Panc1 (cell line): ENCODE results near the gene TP53I11. TPM values are rescaled to one million over a fixed set of nuclear protein-coding genes. Genes with fewer than 3 reads are reported as not detected.

Source experiments
- ATAC-seq: fragments of 200-7000 bp; cut with Tn5 transposase; 2 replicates; pipeline ENCODE4 v1.9.1; 2020; ENCODE audit warnings: mild to moderate bottlenecking, moderate library complexity
- BruUV-seq: library from RNA; stranded (reverse); fragments of 400-500 nt; replicated peaks from 2 replicates; lab custom pipeline; 2021; lab: Mats Ljungman, UMichigan
- CTCF ChIA-PET: fragments of 300-600 bp; sonication (Branson Sonifier 250); formaldehyde crosslinking; loops from one replicate; lab custom pipeline; 2022; ENCODE audit warnings: antibody characterized with exemption; lab: Charles Lee
- POLR2A ChIA-PET: fragments of 300-600 bp; sonication (Branson Sonifier 250); formaldehyde crosslinking; loops from one replicate; lab custom pipeline; 2022; ENCODE audit warnings: antibody characterized with exemption; lab: Charles Lee
- DNase-seq: peaks from one replicate; pipeline ENCODE4 v3.0.0-alpha.2; 2010; ENCODE audit warnings: low read depth, low spot score
- H3K27ac ChIP-seq: 2 replicates; pipeline ENCODE4 v1.5.1; 2011; ENCODE audit warnings: mild to moderate bottlenecking, low read length, inconsistent platforms
- H3K27me3 ChIP-seq: fragments of 200-500 bp; sonication (Bioruptor generic); 2 replicates; pipeline ENCODE4 v1.6.0; 2014; ENCODE audit warnings: low read length, inconsistent platforms; ENCODE audit not compliant: control insufficient read depth, insufficient read depth
- H3K36me3 ChIP-seq: fragments of 200-500 bp; sonication (Bioruptor generic); 2 replicates; pipeline ENCODE4 v1.5.1; 2014; ENCODE audit warnings: inconsistent platforms, mild to moderate bottlenecking, low read length, moderate library complexity; ENCODE audit not compliant: control insufficient read depth, insufficient read depth
- H3K4me1 ChIP-seq: 2 replicates; pipeline ENCODE4 v1.5.1; 2011; ENCODE audit warnings: inconsistent platforms, mild to moderate bottlenecking, low read length, moderate library complexity; ENCODE audit not compliant: control insufficient read depth, insufficient read depth
- H3K4me3 ChIP-seq, 2 experiments: 2 replicates each; pipeline ENCODE4 v1.5.1; 2011 to 2012; ENCODE audit warnings: low read depth in 2 of 2, low read length in 2 of 2, mild to moderate bottlenecking in 2 of 2, inconsistent platforms in 1 of 2, moderate library complexity in 1 of 2
- H3K9me3 ChIP-seq: fragments of 200-500 bp; sonication (Bioruptor generic); 2 replicates; pipeline ENCODE4 v1.5.1; 2014; ENCODE audit warnings: low read depth, mild to moderate bottlenecking, inconsistent platforms, low read length, moderate library complexity; ENCODE audit not compliant: control insufficient read depth, insufficient read depth
- POLR2AphosphoS5 ChIP-seq: IDR thresholded peaks from 2 replicates; pipeline ENCODE4 v1.6.1; 2012; ENCODE audit warnings: mild to moderate bottlenecking, low read depth, low read length, moderate library complexity
- SIN3A ChIP-seq: IDR thresholded peaks from 2 replicates; pipeline ENCODE4 v1.6.1; 2012; ENCODE audit warnings: low read depth, mild to moderate bottlenecking, low read length, moderate library complexity, borderline replicate concordance; ENCODE audit not compliant: insufficient read depth
- TCF7L2 ChIP-seq: IDR thresholded peaks from 2 replicates; pipeline ENCODE4 v1.6.1; 2011; ENCODE audit warnings: mild to moderate bottlenecking, low read depth, low read length, inconsistent platforms
- in situ Hi-C: cut with HindIII; loops from 2 replicates; pipeline ENCODE4 v1.10.0; 2016; ENCODE audit warnings: low sequenced_read_pairs, low pct_unique_long_range_greater_than_20kb
- intact Hi-C: fragments of 100-400 bp; cut with micrococcal nuclease; formaldehyde crosslinking; loops from one replicate; pipeline ENCODE4 v1.10.0; 2022; ENCODE audit not compliant: unreplicated experiment
- total RNA-seq: library from RNA; stranded (reverse); gene quantifications from one replicate; pipeline ENCODE4 v1.2.1, GENCODE V29; 2021; ENCODE audit not compliant: unreplicated experiment
- TF ChIP-seq, protein P1 (sequence below), 2 experiments: IDR thresholded peaks; 2 replicates each; pipeline ENCODE4 v1.6.1; 2011 to 2012; ENCODE audit warnings: low read depth in 2 of 2, control low read depth in 1 of 2, low read length in 1 of 2, mild to moderate bottlenecking in 1 of 2, moderate library complexity in 1 of 2; ENCODE audit not compliant: insufficient read depth in 1 of 2
- TF ChIP-seq, protein P2 (sequence below): fragments of 450-650 bp; IDR thresholded peaks from 2 replicates; pipeline ENCODE4 v1.5.1; 2017; ENCODE audit warnings: mild to moderate bottlenecking

TP53I11 gene
- total RNA-seq, 1 experiment from 2014 or later: 132 TPM

DNA sequence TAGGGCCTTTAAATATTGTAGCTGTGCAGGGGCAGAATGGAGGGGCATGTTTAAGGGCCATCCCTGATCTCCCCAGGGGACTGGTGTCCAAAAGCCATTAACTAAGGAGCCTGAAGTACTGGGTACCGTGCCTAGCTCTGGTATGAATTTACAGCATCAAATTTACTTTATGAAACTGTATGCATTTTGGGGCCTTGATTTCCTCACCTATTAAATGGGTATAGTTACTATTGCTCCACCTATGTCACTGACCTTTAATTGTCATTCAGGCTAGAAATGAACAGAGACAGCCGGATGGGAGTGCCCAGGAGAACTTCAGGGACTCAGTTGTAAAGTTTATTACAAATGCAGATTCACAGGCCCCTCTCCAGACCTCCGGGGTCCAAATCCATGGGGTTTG, 11.8 kb upstream of the TP53I11 start:
- DNase-seq: no peak
- TF ChIP-seq, protein P1, sequence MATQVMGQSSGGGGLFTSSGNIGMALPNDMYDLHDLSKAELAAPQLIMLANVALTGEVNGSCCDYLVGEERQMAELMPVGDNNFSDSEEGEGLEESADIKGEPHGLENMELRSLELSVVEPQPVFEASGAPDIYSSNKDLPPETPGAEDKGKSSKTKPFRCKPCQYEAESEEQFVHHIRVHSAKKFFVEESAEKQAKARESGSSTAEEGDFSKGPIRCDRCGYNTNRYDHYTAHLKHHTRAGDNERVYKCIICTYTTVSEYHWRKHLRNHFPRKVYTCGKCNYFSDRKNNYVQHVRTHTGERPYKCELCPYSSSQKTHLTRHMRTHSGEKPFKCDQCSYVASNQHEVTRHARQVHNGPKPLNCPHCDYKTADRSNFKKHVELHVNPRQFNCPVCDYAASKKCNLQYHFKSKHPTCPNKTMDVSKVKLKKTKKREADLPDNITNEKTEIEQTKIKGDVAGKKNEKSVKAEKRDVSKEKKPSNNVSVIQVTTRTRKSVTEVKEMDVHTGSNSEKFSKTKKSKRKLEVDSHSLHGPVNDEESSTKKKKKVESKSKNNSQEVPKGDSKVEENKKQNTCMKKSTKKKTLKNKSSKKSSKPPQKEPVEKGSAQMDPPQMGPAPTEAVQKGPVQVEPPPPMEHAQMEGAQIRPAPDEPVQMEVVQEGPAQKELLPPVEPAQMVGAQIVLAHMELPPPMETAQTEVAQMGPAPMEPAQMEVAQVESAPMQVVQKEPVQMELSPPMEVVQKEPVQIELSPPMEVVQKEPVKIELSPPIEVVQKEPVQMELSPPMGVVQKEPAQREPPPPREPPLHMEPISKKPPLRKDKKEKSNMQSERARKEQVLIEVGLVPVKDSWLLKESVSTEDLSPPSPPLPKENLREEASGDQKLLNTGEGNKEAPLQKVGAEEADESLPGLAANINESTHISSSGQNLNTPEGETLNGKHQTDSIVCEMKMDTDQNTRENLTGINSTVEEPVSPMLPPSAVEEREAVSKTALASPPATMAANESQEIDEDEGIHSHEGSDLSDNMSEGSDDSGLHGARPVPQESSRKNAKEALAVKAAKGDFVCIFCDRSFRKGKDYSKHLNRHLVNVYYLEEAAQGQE (IDR thresholded peaks at IDR 0.05; ENCODE audit: insufficient read depth in 1 of 2, low read depth in 2 of 2, low read length in 1 of 2): no peak
- no peak for TF ChIP-seq POLR2AphosphoS5
- TF ChIP-seq, protein P2, sequence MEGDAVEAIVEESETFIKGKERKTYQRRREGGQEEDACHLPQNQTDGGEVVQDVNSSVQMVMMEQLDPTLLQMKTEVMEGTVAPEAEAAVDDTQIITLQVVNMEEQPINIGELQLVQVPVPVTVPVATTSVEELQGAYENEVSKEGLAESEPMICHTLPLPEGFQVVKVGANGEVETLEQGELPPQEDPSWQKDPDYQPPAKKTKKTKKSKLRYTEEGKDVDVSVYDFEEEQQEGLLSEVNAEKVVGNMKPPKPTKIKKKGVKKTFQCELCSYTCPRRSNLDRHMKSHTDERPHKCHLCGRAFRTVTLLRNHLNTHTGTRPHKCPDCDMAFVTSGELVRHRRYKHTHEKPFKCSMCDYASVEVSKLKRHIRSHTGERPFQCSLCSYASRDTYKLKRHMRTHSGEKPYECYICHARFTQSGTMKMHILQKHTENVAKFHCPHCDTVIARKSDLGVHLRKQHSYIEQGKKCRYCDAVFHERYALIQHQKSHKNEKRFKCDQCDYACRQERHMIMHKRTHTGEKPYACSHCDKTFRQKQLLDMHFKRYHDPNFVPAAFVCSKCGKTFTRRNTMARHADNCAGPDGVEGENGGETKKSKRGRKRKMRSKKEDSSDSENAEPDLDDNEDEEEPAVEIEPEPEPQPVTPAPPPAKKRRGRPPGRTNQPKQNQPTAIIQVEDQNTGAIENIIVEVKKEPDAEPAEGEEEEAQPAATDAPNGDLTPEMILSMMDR: no peak
- intact Hi-C loops: no loop called here
- no TSS peak for BruUV-seq
- ChIA-PET POLR2A (interaction anchor here (0.6 kb wide), 1 partner anchor 122 kb away, joined by 3 read pairs; no protein-coding TSS in a partner anchor), CTCF (no interaction called here)
- Histone ChIP-seq H3K4me1 (peaks cover 9% of the 10 kb centered on the region; the same call in 1 of the 2 replicates), H3K4me3 (no peak overlapping the region), H3K9me3 (no peaks in the 10 kb centered on the region), H3K27ac (no peak overlapping the region), H3K27me3 (no peaks in the 10 kb centered on the region), H3K36me3 (no peaks in the 10 kb centered on the region)
- in situ Hi-C loops: no loop called here
- ATAC-seq: no peak

DNA sequence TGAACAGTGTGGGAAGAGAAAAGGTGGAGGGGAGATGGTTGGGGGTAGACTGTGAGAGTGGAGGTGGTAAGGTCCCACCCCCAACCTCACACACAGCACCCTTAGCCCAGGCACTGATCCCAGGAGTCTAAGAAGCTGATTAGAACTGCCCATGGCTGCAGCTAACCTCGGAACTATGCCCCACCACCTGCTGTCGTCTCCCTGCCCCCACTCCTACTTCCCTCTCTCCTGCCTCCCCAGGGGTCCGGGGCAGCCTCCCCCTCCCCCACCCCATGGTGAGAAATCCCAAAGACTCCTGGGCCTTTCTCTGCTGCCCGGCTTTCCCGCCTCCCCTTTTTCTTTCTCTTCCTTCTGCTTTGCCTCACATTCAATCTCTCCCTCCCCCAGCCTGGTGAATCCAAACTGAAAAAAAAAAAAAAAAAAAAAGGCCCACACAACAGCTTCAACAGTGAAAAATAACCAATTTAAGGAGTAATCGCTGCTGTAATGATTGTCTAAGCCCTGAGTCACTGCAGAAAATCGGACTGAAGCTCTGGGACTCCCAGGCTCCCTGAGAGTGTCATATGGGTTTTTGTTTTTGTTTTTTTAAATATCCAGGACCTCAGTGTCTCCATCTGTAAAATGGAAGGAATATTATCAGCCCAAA, 9.6 kb upstream of the TP53I11 start:
- intact Hi-C loops: no loop called here
- Histone ChIP-seq H3K27me3 (no peaks in the 10 kb centered on the region), H3K27ac (0 out of 2 replicates have a peak overlapping the region, but pooled peaks have one; percentile 23), H3K4me3 (no peak overlapping the region), H3K4me1 (peaks cover 9% of the 10 kb centered on the region; the same call in 1 of the 2 replicates), H3K36me3 (no peaks in the 10 kb centered on the region), H3K9me3 (no peaks in the 10 kb centered on the region)
- in situ Hi-C loops: no loop called here
- ChIA-PET CTCF (interaction anchor here (0.5 kb wide), 1 partner anchor 16 kb away, joined by 5 read pairs; no protein-coding TSS in a partner anchor), POLR2A (interaction anchor here (0.6 kb wide), 1 partner anchor 108 kb away, joined by 3 read pairs; no protein-coding TSS in a partner anchor)
- DNase-seq (no peak), ATAC-seq (no peak)
- TF ChIP-seq, protein P1 (IDR thresholded peaks at IDR 0.05; ENCODE audit: insufficient read depth in 1 of 2, low read depth in 2 of 2, low read length in 1 of 2): no peak
- TF ChIP-seq, protein P2: no peak
- TF ChIP-seq POLR2AphosphoS5 (no peak), TCF7L2 (no peak), SIN3A (no peak)
- BruUV-seq: no TSS peak
